Measurements from ENCODE around the gene FNIP2. TPM values are rescaled to one million over a fixed set of nuclear protein-coding genes. Genes with fewer than 3 reads are reported as not detected.

The FNIP2 gene
- total and polyA plus RNA-seq, 9 of the 15 experiments (the other 6 are each of a cell fraction or from before 2014, with no cell fraction given), result 1.7 to 15.5 (median 8.3) TPM

- H3K27ac ChIP-seq (ENCODE audit: extremely low read depth, low read depth, low read length), result no peak overlapping the region
- no peak for FAIRE-seq
- DNase-seq (ENCODE audit: extremely low read depth in 1 of 4, low spot score in 3 of 4), result no peak
- in situ Hi-C loops (cut with MboI) (no loop called here), intact Hi-C loops (cut with micrococcal nuclease) (no loop called here)
- no peaks in the 10 kb centered on the region for H3K9me3 ChIP-seq (replicated peaks; ENCODE audit: control insufficient read depth, insufficient read depth, low read depth, low read length)
- BruUV-seq (replicated peaks), result no TSS peak
- ATAC-seq, result no peak
- no peaks in the 10 kb centered on the region for H3K9me1 ChIP-seq (ENCODE audit: control insufficient read depth, insufficient read depth, low read length)
- POLR2A ChIA-PET, result no interaction called here
- H3K36me3 ChIP-seq (ENCODE audit: control insufficient read depth, insufficient read depth, low read length), result no peaks in the 10 kb centered on the region
- CTCF ChIA-PET (ENCODE audit: low intra/inter-chr PET ratio), result no interaction called here
- H2AFZ ChIP-seq (ENCODE audit: low read depth, low read length), result no peak overlapping the region
- 25% methylated on average over 4 of the region's 4 CpGs for WGBS (ENCODE audit: insufficient coverage, low coverage, missing lambda C conversion rate)
- H3K4me3 ChIP-seq, result no peak overlapping the region
- no peaks in the 10 kb centered on the region for H3K4me1 ChIP-seq (replicated peaks in 1 of 2; ENCODE audit: control insufficient read depth in 2 of 2, insufficient read depth in 2 of 2, low read length in 2 of 2)
- H3K9ac ChIP-seq (ENCODE audit: insufficient read depth in 1 of 2, low read depth in 2 of 2, low read length in 2 of 2), result no peak overlapping the region
- no peaks in the 10 kb centered on the region for H3K79me2 ChIP-seq (ENCODE audit: control insufficient read depth, insufficient read depth, low read length)
- H3K27me3 ChIP-seq (ENCODE audit: control insufficient read depth in 2 of 2, insufficient read depth in 2 of 2, low read length in 2 of 2), result peaks cover 0 to 5% of the 10 kb centered on the region in 2 experiments; a peak in 3 of 5 replicates
- H3K4me2 ChIP-seq (ENCODE audit: insufficient read depth, low read length), result no peak overlapping the region
- TF ChIP-seq MEIS2 (IDR thresholded peaks at IDR 0.05; ENCODE audit: partially characterized antibody) (peak; percentile 37), E2F8 (IDR thresholded peaks at IDR 0.05; ENCODE audit: low read depth, partially characterized antibody) (no peak), ATF1 (CRISPR knock-in tag; IDR thresholded peaks at IDR 0.05) (no peak), ATF1 (tag; IDR thresholded peaks at IDR 0.05) (0 out of 2 replicates have a peak, but pooled peaks have one; percentile 17), CREM (IDR thresholded peaks at IDR 0.05; ENCODE audit: low read depth) (peak; percentile 41; the same call in 1 of the 2 replicates), ATF3 (IDR thresholded peaks at IDR 0.05) (0 out of 2 replicates have a peak, but pooled peaks have one; percentile 16), ATF3 (CRISPR knock-in tag; conservative IDR thresholded peaks at IDR 0.05) (no peak), AFF4 (CRISPR knock-in tag; IDR thresholded peaks at IDR 0.05) (no peak), ZFP1 (CRISPR knock-in tag; IDR thresholded peaks at IDR 0.05) (no peak)
- H4K20me1 ChIP-seq (replicated peaks; ENCODE audit: control insufficient read depth, insufficient read depth, low read length), result no peaks in the 10 kb centered on the region
These were observed 169.6 kb downstream of the FNIP2 start for GRCh38 chr4:158938220-158939044.

Measured in K562 (cell line).